Fibroblast of mammary gland (primary cell): ENCODE data around the gene COG5.

ENCODE experiments used
- DNase-seq: peaks from one replicate; pipeline ENCODE4 v3.0.0-alpha.2; 2010; ENCODE audit warnings: low read depth
- H3K4me3 ChIP-seq: 2 replicates; pipeline ENCODE4 v1.5.1; 2011; ENCODE audit warnings: low read depth, mild to moderate bottlenecking, low read length, moderate library complexity; ENCODE audit not compliant: control insufficient read depth
- TF ChIP-seq, protein P1 (sequence below): conservative IDR thresholded peaks from 2 replicates; pipeline ENCODE4 v1.5.1; 2011; ENCODE audit warnings: low read depth, low read length, inconsistent platforms; ENCODE audit not compliant: control insufficient read depth, insufficient read depth

COG5 gene

GRCh38 chr7:107262857-107263256, 300.9 kb downstream of the COG5 start:
- no peak for DNase-seq
- TF ChIP-seq, protein P1, sequence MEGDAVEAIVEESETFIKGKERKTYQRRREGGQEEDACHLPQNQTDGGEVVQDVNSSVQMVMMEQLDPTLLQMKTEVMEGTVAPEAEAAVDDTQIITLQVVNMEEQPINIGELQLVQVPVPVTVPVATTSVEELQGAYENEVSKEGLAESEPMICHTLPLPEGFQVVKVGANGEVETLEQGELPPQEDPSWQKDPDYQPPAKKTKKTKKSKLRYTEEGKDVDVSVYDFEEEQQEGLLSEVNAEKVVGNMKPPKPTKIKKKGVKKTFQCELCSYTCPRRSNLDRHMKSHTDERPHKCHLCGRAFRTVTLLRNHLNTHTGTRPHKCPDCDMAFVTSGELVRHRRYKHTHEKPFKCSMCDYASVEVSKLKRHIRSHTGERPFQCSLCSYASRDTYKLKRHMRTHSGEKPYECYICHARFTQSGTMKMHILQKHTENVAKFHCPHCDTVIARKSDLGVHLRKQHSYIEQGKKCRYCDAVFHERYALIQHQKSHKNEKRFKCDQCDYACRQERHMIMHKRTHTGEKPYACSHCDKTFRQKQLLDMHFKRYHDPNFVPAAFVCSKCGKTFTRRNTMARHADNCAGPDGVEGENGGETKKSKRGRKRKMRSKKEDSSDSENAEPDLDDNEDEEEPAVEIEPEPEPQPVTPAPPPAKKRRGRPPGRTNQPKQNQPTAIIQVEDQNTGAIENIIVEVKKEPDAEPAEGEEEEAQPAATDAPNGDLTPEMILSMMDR = no peak
- H3K4me3 ChIP-seq = no peak overlapping the region

DNA sequence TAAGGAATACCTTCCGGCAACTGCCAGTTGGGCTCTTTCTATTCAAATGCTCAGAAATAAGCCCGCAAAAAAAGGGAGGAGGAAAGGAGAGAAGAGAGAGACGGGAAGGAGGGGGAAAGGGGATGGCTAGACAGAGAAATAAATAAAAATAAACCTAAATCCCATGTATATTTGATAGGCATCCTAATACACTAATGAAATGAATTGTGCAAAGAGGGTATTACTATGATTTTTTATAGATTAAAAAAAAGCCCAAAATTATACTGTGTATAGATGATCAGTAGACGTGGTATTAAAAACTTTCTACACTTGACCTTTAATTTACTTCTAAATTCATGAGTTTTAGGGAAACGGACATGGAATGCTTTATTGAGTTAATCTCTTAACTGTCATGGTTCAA, 305.0 kb downstream of the COG5 start:
- TF ChIP-seq, protein P1 = no peak
- no peak for DNase-seq
- no peak overlapping the region for H3K4me3 ChIP-seq

DNA sequence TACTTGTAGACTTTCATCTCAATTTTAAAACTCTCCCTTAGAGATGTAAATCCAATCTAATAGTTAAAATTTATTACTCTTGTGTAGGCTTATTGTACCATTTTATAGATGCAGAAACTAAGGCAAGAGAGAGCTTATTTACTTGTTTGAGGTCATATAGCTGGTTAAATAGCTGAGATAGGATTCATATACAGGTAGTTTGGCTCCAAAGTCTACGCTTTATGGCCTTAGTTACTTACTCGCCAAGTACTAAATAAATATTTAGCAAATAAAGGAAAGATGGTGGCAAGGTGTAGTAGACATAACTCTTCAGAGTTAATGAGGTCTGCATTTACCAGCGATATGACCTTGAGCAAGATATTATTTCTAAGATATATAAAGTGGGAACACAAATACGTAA, 308.1 kb downstream of the COG5 start:
- DNase-seq = no peak
- TF ChIP-seq, protein P1 = no peak
- no peak overlapping the region for H3K4me3 ChIP-seq

GRCh38 chr7:107254398-107254985, 309.2 kb downstream of the COG5 start:
- TF ChIP-seq, protein P1 = no peak
- no peak overlapping the region for H3K4me3 ChIP-seq
- no peak for DNase-seq

- no peak for DNase-seq
- TF ChIP-seq, protein P1 = no peak
Measured at GRCh38 chr7:107253599-107253998, 310.1 kb downstream of the COG5 start.

DNA sequence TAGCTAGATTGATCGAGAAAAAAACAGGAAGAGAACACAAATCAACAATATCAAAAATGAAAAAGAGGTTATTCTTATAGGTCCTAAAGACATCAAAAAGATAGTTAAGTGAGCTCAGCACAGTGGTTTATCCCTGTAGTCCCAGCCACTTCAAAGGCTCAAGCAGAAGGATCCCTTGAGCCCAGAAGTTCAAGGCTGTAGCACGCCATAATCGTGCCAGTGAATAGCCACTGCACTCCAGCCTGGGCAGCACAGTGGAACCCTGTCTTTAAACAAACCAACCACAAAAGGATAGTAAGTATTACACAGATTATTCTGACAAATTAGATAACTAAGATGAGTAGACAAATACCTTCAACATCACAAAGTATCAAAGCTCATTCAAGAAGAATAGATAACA, 311.8 kb downstream of the COG5 start:
- no peak for DNase-seq
- H3K4me3 ChIP-seq = no peak overlapping the region
- TF ChIP-seq, protein P1 = no peak

More at GRCh38 chr7:107253599-107253998, 310.1 kb downstream of the COG5 start:
- H3K4me3 ChIP-seq = no peak overlapping the region
